Caco-2 (cell line): ENCODE measurements around the gene RPS14. TPM values are rescaled to one million over a fixed set of nuclear protein-coding genes. Genes with fewer than 3 reads are reported as not detected.
A peak's percentile ranks its signal among the peaks of the same experiment; 100 is the strongest.

Source experiments
- BruUV-seq: library from RNA; stranded (reverse); fragments of 400-500 nt; replicated peaks from 2 replicates; lab custom pipeline; 2021; lab: Mats Ljungman, UMichigan
- CTCF ChIA-PET: fragments of 300-600 bp; sonication (Branson Sonifier 250); formaldehyde crosslinking; loops from one replicate; lab custom pipeline; 2022; ENCODE audit warnings: antibody characterized with exemption; lab: Charles Lee
- POLR2A ChIA-PET: fragments of 300-600 bp; sonication (Branson Sonifier 250); formaldehyde crosslinking; loops from one replicate; lab custom pipeline; 2022; ENCODE audit warnings: antibody characterized with exemption; lab: Charles Lee
- DNase-seq, 2 experiments: peaks; one replicate each; pipeline versions ENCODE4 v3.0.0 to v3.0.0-alpha.2; 2020 to 2022
- H3K27me3 ChIP-seq: replicated peaks from 2 replicates; pipeline ENCODE4 v1.6.0; 2011; ENCODE audit warnings: low read length; ENCODE audit not compliant: control insufficient read depth, insufficient read depth
- H3K36me3 ChIP-seq: 2 replicates; pipeline ENCODE4 v1.5.1; 2011; ENCODE audit warnings: low read length; ENCODE audit not compliant: control insufficient read depth, insufficient read depth
- H3K4me1 ChIP-seq: fragments of 250-450 bp; sonication (Bioruptor Pico); 2 replicates; pipeline ENCODE4 v1.5.1; 2020; ENCODE audit warnings: mild to moderate bottlenecking
- H3K4me3 ChIP-seq: 2 replicates; pipeline ENCODE4 v1.5.1; 2011; ENCODE audit warnings: low read depth, mild to moderate bottlenecking, control low read depth, low read length
- H3K9me3 ChIP-seq: fragments of 250-450 bp; sonication (Bioruptor Pico); 2 replicates; pipeline ENCODE4 v1.5.1; 2020; ENCODE audit warnings: mild to moderate bottlenecking, moderate library complexity
- H3K27ac Mint-ChIP-seq: one replicate; pipeline ENCODE4 v1.8.0; 2022; ENCODE audit warnings: mixed read lengths; ENCODE audit not compliant: unreplicated experiment
- H3K27me3 Mint-ChIP-seq: one replicate; pipeline ENCODE4 v1.8.0; 2022; ENCODE audit warnings: mixed read lengths; ENCODE audit not compliant: insufficient read depth, unreplicated experiment
- H3K36me3 Mint-ChIP-seq: one replicate; pipeline ENCODE4 v1.8.0; 2022; ENCODE audit warnings: mild to moderate bottlenecking, mixed read lengths; ENCODE audit not compliant: insufficient read depth, unreplicated experiment
- H3K4me1 Mint-ChIP-seq: one replicate; pipeline ENCODE4 v1.8.0; 2022; ENCODE audit warnings: low read depth, mixed read lengths; ENCODE audit not compliant: unreplicated experiment
- H3K4me3 Mint-ChIP-seq: one replicate; pipeline ENCODE4 v1.8.0; 2022; ENCODE audit warnings: mild to moderate bottlenecking, moderate library complexity, mixed read lengths; ENCODE audit not compliant: unreplicated experiment
- H3K9me3 Mint-ChIP-seq: one replicate; pipeline ENCODE4 v1.8.0; 2022; ENCODE audit warnings: mixed read lengths; ENCODE audit not compliant: unreplicated experiment
- CTCF ChIP-seq, 2 experiments: fragments of 200-600 bp in 1 of 2; IDR thresholded peaks; 1 replicate in 1 of 2; 2 replicates in 1 of 2; pipeline versions ENCODE4 v1.5.1 to v1.8.0; 2011 to 2022; ENCODE audit warnings: antibody characterized with exemption in 1 of 2, control low read depth in 1 of 2, inconsistent platforms in 1 of 2, low read depth in 1 of 2, low read length in 1 of 2, mild to moderate bottlenecking in 1 of 2, moderate library complexity in 1 of 2; ENCODE audit not compliant: insufficient read depth in 1 of 2, severe bottlenecking in 1 of 2, unreplicated experiment in 1 of 2
- intact Hi-C: fragments of 100-400 bp; cut with micrococcal nuclease; formaldehyde crosslinking; loops from one replicate; pipeline ENCODE4 v1.10.0; 2022; ENCODE audit not compliant: unreplicated experiment
- total RNA-seq: library from RNA; stranded (reverse); gene quantifications from 2 replicates; pipeline ENCODE4 v1.2.3, GENCODE V29; 2022

RPS14 gene
- total RNA-seq, 1 experiment from 2014 or later = 2,300 TPM

- H3K4me3 ChIP-seq = no peak overlapping the region
- H3K27me3 ChIP-seq = no peaks in the 10 kb centered on the region
- intact Hi-C loops = no loop called here
- DNase-seq = no peak
- POLR2A ChIA-PET = no interaction called here
- H3K9me3 Mint-ChIP-seq = no peaks in the 10 kb centered on the region
- no peaks in the 10 kb centered on the region for H3K9me3 ChIP-seq
- no peak for TF ChIP-seq CTCF (IDR thresholded peaks at IDR 0.05; ENCODE audit: insufficient read depth in 1 of 2, low read depth in 1 of 2, low read length in 1 of 2, severe bottlenecking in 1 of 2, unreplicated experiment in 1 of 2)
- peaks cover 6% of the 10 kb centered on the region for H3K36me3 ChIP-seq
- CTCF ChIA-PET = interaction anchor here (0.6 kb wide), 1 partner anchor 451 kb away, joined by 3 read pairs; no protein-coding TSS in a partner anchor
- H3K4me1 ChIP-seq = no peaks in the 10 kb centered on the region
- H3K27me3 Mint-ChIP-seq = no peaks in the 10 kb centered on the region
- peak overlapping the region; percentile 26 for H3K27ac Mint-ChIP-seq
- no peak overlapping the region for H3K4me3 Mint-ChIP-seq
- no peaks in the 10 kb centered on the region for H3K4me1 Mint-ChIP-seq
- H3K36me3 Mint-ChIP-seq = peaks cover 81% of the 10 kb centered on the region
- BruUV-seq = no TSS peak
These were observed 53.3 kb downstream of the RPS14 start for GRCh38 chr5:150396267-150396666.

- Mint-ChIP-seq H3K9me3 (no peaks in the 10 kb centered on the region), H3K27me3 (no peaks in the 10 kb centered on the region), H3K4me1 (no peaks in the 10 kb centered on the region), H3K4me3 (no peak overlapping the region), H3K27ac (peak overlapping the region; percentile 26), H3K36me3 (peaks cover 85% of the 10 kb centered on the region)
- DNase-seq = no peak
- POLR2A ChIA-PET = no interaction called here
- peaks cover 6% of the 10 kb centered on the region for H3K36me3 ChIP-seq
- TF ChIP-seq CTCF (IDR thresholded peaks at IDR 0.05; ENCODE audit: insufficient read depth in 1 of 2, low read depth in 1 of 2, low read length in 1 of 2, severe bottlenecking in 1 of 2, unreplicated experiment in 1 of 2) = no peak
- BruUV-seq = no TSS peak
- H3K9me3 ChIP-seq = no peaks in the 10 kb centered on the region
- CTCF ChIA-PET = no interaction called here
- intact Hi-C loops = no loop called here
- H3K27me3 ChIP-seq = no peaks in the 10 kb centered on the region
- no peaks in the 10 kb centered on the region for H3K4me1 ChIP-seq
- no peak overlapping the region for H3K4me3 ChIP-seq
These were observed 53.9 kb downstream of the RPS14 start for GRCh38 chr5:150395688-150395975.

- BruUV-seq = no TSS peak
- CTCF ChIA-PET = interaction anchor here (0.6 kb wide), 1 partner anchor 41 kb away, joined by 3 read pairs; no protein-coding TSS in a partner anchor
- no peaks in the 10 kb centered on the region for H3K9me3 Mint-ChIP-seq
These were observed 54.4 kb downstream of the RPS14 start for GRCh38 chr5:150394912-150395687.

More at GRCh38 chr5:150394912-150395687, 54.4 kb downstream of the RPS14 start:
- Histone ChIP-seq H3K27me3 (no peaks in the 10 kb centered on the region), H3K36me3 (peaks cover 6% of the 10 kb centered on the region), H3K9me3 (no peaks in the 10 kb centered on the region), H3K4me1 (no peaks in the 10 kb centered on the region), H3K4me3 (no peak overlapping the region)
- H3K4me1 Mint-ChIP-seq = no peaks in the 10 kb centered on the region
- POLR2A ChIA-PET = no interaction called here
- H3K36me3 Mint-ChIP-seq = peaks cover 85% of the 10 kb centered on the region
- intact Hi-C loops = no loop called here
- no peaks in the 10 kb centered on the region for H3K27me3 Mint-ChIP-seq
- DNase-seq = no peak
- H3K27ac Mint-ChIP-seq = no peak overlapping the region
- H3K4me3 Mint-ChIP-seq = no peak overlapping the region
- TF ChIP-seq CTCF (IDR thresholded peaks at IDR 0.05; ENCODE audit: insufficient read depth in 1 of 2, low read depth in 1 of 2, low read length in 1 of 2, severe bottlenecking in 1 of 2, unreplicated experiment in 1 of 2) = peak in 1 of 2 experiments; percentile 13
